Fibroblast of villous mesenchyme (primary cell): ENCODE results near the gene FOXN3. TPM values are rescaled to one million over a fixed set of nuclear protein-coding genes. Genes with fewer than 3 reads are reported as not detected.

Experiments used
- DNase-seq: peaks from one replicate; pipeline ENCODE4 v3.0.0-alpha.2; 2010; ENCODE audit warnings: low read depth
- H3K4me3 ChIP-seq: 2 replicates; pipeline ENCODE4 v1.5.1; 2011; ENCODE audit warnings: low read depth, mild to moderate bottlenecking, low read length
- CTCF ChIP-seq: IDR thresholded peaks from 2 replicates; pipeline ENCODE4 v1.5.1; 2012; ENCODE audit warnings: low read depth, mild to moderate bottlenecking, low read length; ENCODE audit not compliant: insufficient read depth
- total RNA-seq: library from RNA; depleted of rRNA; stranded (reverse); fragments of >200 nt; gene quantifications from 2 replicates; pipeline ENCODE4 v1.2.3, GENCODE V29; 2012

Gene FOXN3
- total RNA-seq, 1 donor, result 33.2 TPM

- no peak for DNase-seq
- no peak overlapping the region for H3K4me3 ChIP-seq
- no peak for TF ChIP-seq CTCF
Observed at GRCh38 chr14:89310211-89310610, 106.8 kb downstream of the FOXN3 start.

GRCh38 chr14:89309670-89310177 is 107.3 kb downstream of the FOXN3 start:
- H3K4me3 ChIP-seq, result no peak overlapping the region
- DNase-seq, result no peak
- TF ChIP-seq CTCF, result no peak

- no peak overlapping the region for H3K4me3 ChIP-seq
- DNase-seq, result no peak
- TF ChIP-seq CTCF, result no peak
Observed at GRCh38 chr14:89308232-89308959, 108.6 kb downstream of the FOXN3 start.

- TF ChIP-seq CTCF, result no peak
- no peak for DNase-seq
- no peak overlapping the region for H3K4me3 ChIP-seq
Observed at GRCh38 chr14:89307409-89307808, 109.6 kb downstream of the FOXN3 start.

GRCh38 chr14:89304972-89305703 is 111.9 kb downstream of the FOXN3 start:
- H3K4me3 ChIP-seq, result no peak overlapping the region
- TF ChIP-seq CTCF, result no peak
- DNase-seq, result peak; percentile 91

- H3K4me3 ChIP-seq, result no peak overlapping the region
- no peak for DNase-seq
- TF ChIP-seq CTCF, result no peak
Observed at GRCh38 chr14:89304561-89304960, 112.5 kb downstream of the FOXN3 start.
